A549 (cell line): Measurements from ENCODE around the gene FRMD8. TPM values are rescaled to one million over a fixed set of nuclear protein-coding genes. Genes with fewer than 3 reads are reported as not detected.

ENCODE experiments used
- ATAC-seq, 2 experiments: fragments of 200-7000 bp in 1 of 2; fragments of >200 bp in 1 of 2; cut with Nextera tagmentation in 1 of 2; cut with Tn5 transposase in 1 of 2; 3 replicates each; pipeline versions ENCODE4 v1.8.0 to v1.9.1; 2018 to 2020; ENCODE audit warnings: mild to moderate bottlenecking in 1 of 2, moderate library complexity in 1 of 2
- CTCF ChIA-PET: fragments of 300-600 bp; sonication (Branson Sonifier 250); formaldehyde crosslinking; extraction: SDS; loops from one replicate; lab custom pipeline; 2021; ENCODE audit warnings: antibody characterized with exemption, inconsistent platforms; lab: Yijun Ruan, JAX
- POLR2A ChIA-PET: fragments of 350-600 bp; formaldehyde crosslinking; extraction: SDS; loops from one replicate; lab custom pipeline; 2021; ENCODE audit warnings: antibody characterized with exemption, inconsistent platforms; lab: Yijun Ruan, JAX
- DNase-seq, 2 experiments: peaks; one replicate each; pipeline versions ENCODE4 v3.0.0 to v3.0.0-alpha.2; 2011 to 2016; ENCODE audit warnings: low read depth in 1 of 2, low spot score in 1 of 2
- FAIRE-seq: peaks from 2 replicates; lab custom pipeline; 2011; peaks lifted over from hg19 to GRCh38; lab: Jason Lieb, UNC
- H3K27ac ChIP-seq, 2 experiments: fragments of >200 bp; sonication (Bioruptor Twin); formaldehyde crosslinking; 3 replicates each; pipeline ENCODE4 v1.5.1; 2016 to 2017
- H3K4me1 ChIP-seq: fragments of >200 bp; sonication (Bioruptor Twin); formaldehyde crosslinking; 3 replicates; pipeline ENCODE4 v1.6.1; 2016
- H3K4me2 ChIP-seq: fragments of >200 bp; sonication (Bioruptor Twin); formaldehyde crosslinking; 3 replicates; pipeline ENCODE4 v1.6.1; 2016
- H3K4me3 ChIP-seq: fragments of >200 bp; sonication (Bioruptor Twin); formaldehyde crosslinking; 3 replicates; pipeline ENCODE4 v1.5.1; 2016
- H3K9me3 ChIP-seq: fragments of >200 bp; sonication (Bioruptor Twin); formaldehyde crosslinking; 3 replicates; pipeline ENCODE4 v1.6.1; 2016
- CBX2 ChIP-seq: fragments of 200-600 bp; sonication (generic); IDR thresholded peaks from 2 replicates; pipeline ENCODE4 v1.6.1; 2016; ENCODE audit warnings: low read depth, mild to moderate bottlenecking, borderline replicate concordance
- CBX8 ChIP-seq: fragments of 200-600 bp; sonication (generic); IDR thresholded peaks from 2 replicates; pipeline ENCODE4 v1.6.1; 2016
- CEBPB ChIP-seq, 2 experiments: fragments of >200 bp in 1 of 2; sonication (Bioruptor Twin) in 1 of 2; formaldehyde crosslinking in 1 of 2; IDR thresholded peaks; 2 replicates each; pipeline ENCODE4 v1.6.1; 2012 to 2016
- CHD2 ChIP-seq: fragments of 150-350 bp; IDR thresholded peaks from 2 replicates; pipeline ENCODE4 v1.6.1; 2014; ENCODE audit warnings: low read length; ENCODE audit not compliant: partially characterized antibody
- CHD4 ChIP-seq: fragments of 200-600 bp; sonication (generic); IDR thresholded peaks from 2 replicates; pipeline ENCODE4 v1.6.1; 2016; ENCODE audit warnings: antibody characterized with exemption, mild to moderate bottlenecking, borderline replicate concordance
- EHMT2 ChIP-seq: fragments of 200-600 bp; sonication (generic); IDR thresholded peaks from 2 replicates; pipeline ENCODE4 v1.6.1; 2016; ENCODE audit warnings: antibody characterized with exemption, low read depth, mild to moderate bottlenecking, moderate library complexity
- ELK1 ChIP-seq: fragments of 150-350 bp; IDR thresholded peaks from 2 replicates; pipeline ENCODE4 v1.6.1; 2014; ENCODE audit warnings: low read depth, mild to moderate bottlenecking, low read length
- ESRRA ChIP-seq: fragments of 150-350 bp; IDR thresholded peaks from 2 replicates; pipeline ENCODE4 v1.6.1; 2014; ENCODE audit warnings: mild to moderate bottlenecking, low read length, borderline replicate concordance
- FOSB ChIP-seq: fragments of 250-450 bp; sonication (Bioruptor Pico); IDR thresholded peaks from 2 replicates; pipeline ENCODE4 v1.5.0; 2020; ENCODE audit warnings: mild to moderate bottlenecking, moderate library complexity
- FOSL2 ChIP-seq, 2 experiments: fragments of 450-650 bp in 1 of 2; fragments of >200 bp in 1 of 2; sonication (Bioruptor Twin) in 1 of 2; formaldehyde crosslinking; IDR thresholded peaks; 2 replicates each; pipeline versions ENCODE4 v1.5.0 to v1.6.1; 2016 to 2020; ENCODE audit warnings: mild to moderate bottlenecking in 1 of 2, moderate library complexity in 1 of 2
- HEYL ChIP-seq: fragments of 250-450 bp; sonication (Bioruptor Pico); IDR thresholded peaks from 2 replicates; pipeline ENCODE4 v1.8.0; 2021; ENCODE audit warnings: mild to moderate bottlenecking, moderate library complexity
- HOXB5 ChIP-seq: fragments of 250-450 bp; sonication (Bioruptor Pico); IDR thresholded peaks from 2 replicates; pipeline ENCODE4 v1.5.0; 2020; ENCODE audit warnings: mild to moderate bottlenecking, moderate library complexity
- JUN ChIP-seq, 2 experiments: fragments of >200 bp; sonication (Bioruptor Twin); formaldehyde crosslinking; IDR thresholded peaks; 2 replicates in 1 of 2; 3 replicates in 1 of 2; pipeline ENCODE4 v1.6.1; 2016 to 2017
- KDM1A ChIP-seq: fragments of 200-600 bp; sonication (generic); IDR thresholded peaks from 2 replicates; pipeline ENCODE4 v1.6.1; 2016; ENCODE audit warnings: low read depth, mild to moderate bottlenecking
- MAZ ChIP-seq: fragments of 150-350 bp; IDR thresholded peaks from 2 replicates; pipeline ENCODE4 v1.6.1; 2014; ENCODE audit warnings: antibody characterized with exemption, low read depth, low read length, borderline replicate concordance
- MYC ChIP-seq: IDR thresholded peaks from 2 replicates; pipeline ENCODE4 v1.6.1; 2012; ENCODE audit warnings: mild to moderate bottlenecking, inconsistent platforms, low read length, improper control_type of control experiment, borderline replicate concordance
- NR3C1 ChIP-seq: fragments of >200 bp; sonication (Bioruptor Twin); formaldehyde crosslinking; IDR thresholded peaks from 3 replicates; pipeline ENCODE4 v1.6.1; 2017
- POLR2A ChIP-seq: IDR thresholded peaks from 2 replicates; pipeline ENCODE4 v1.6.1; 2012; ENCODE audit warnings: mild to moderate bottlenecking, low read length
- POLR2AphosphoS2 ChIP-seq: conservative IDR thresholded peaks from 2 replicates; pipeline ENCODE4 v1.6.1; 2012; ENCODE audit warnings: low read length, improper control_type of control experiment, inconsistent platforms
- RAD21 ChIP-seq, 2 experiments: fragments of >200 bp in 1 of 2; sonication (Bioruptor Twin) in 1 of 2; formaldehyde crosslinking in 1 of 2; IDR thresholded peaks in 1 of 2; conservative IDR thresholded peaks in 1 of 2; 2 replicates in 1 of 2; 3 replicates in 1 of 2; pipeline ENCODE4 v1.6.1; 2012 to 2018; ENCODE audit warnings: inconsistent platforms in 1 of 2
- TP53 ChIP-seq: fragments of 250-450 bp; sonication (Bioruptor Pico); IDR thresholded peaks from 2 replicates; pipeline ENCODE4 v1.5.0; 2021; ENCODE audit warnings: mild to moderate bottlenecking, moderate library complexity
- ZNF302 ChIP-seq: fragments of 250-450 bp; sonication (Bioruptor Pico); IDR thresholded peaks from 2 replicates; pipeline ENCODE4 v1.9.0; 2021; ENCODE audit warnings: inconsistent platforms, mild to moderate bottlenecking, moderate library complexity
- ZSCAN20 ChIP-seq: fragments of 250-450 bp; sonication (Bioruptor Pico); IDR thresholded peaks from 2 replicates; pipeline ENCODE4 v1.8.0; 2022; ENCODE audit warnings: mild to moderate bottlenecking, moderate library complexity
- WGBS: methylation state at CpG from one replicate; pipeline ENCODE4 v1.1.6; 2017; ENCODE audit errors: missing lambda C conversion rate; 5-methylcytosine and 5-hydroxymethylcytosine counted together
- polyA plus RNA-seq, 4 experiments: library from polyadenylated mRNA; depleted of rRNA in 3 of 4; stranded (reverse); fragments of >200 nt; fragmentation: RNase III in 1 of 4; extraction: RNeasy Plus Mini Kit Qiagen cat#74134 plus additional on column Dnase treatment in 1 of 4; gene quantifications; 2 replicates in 3 of 4; 3 replicates in 1 of 4; pipeline ENCODE4 v1.2.3, GENCODE V29; 2011 to 2017
- TF ChIP-seq, protein P1 (sequence below): IDR thresholded peaks from 2 replicates; pipeline ENCODE4 v1.6.1; 2012; ENCODE audit warnings: low read depth, borderline replicate concordance
- TF ChIP-seq, protein P2 (sequence below): fragments of 250-450 bp; sonication (Bioruptor Pico); IDR thresholded peaks from 2 replicates; pipeline ENCODE4 v1.5.0; 2020; ENCODE audit warnings: low read depth, mild to moderate bottlenecking, moderate library complexity
- TF ChIP-seq, protein P3 (sequence below): IDR thresholded peaks from 2 replicates; pipeline ENCODE4 v1.6.1; 2012

The FRMD8 gene
- polyA plus RNA-seq, 2 of the 4 experiments (the other 2 are of a cell fraction) = 12.9 to 20.0 TPM

DNA sequence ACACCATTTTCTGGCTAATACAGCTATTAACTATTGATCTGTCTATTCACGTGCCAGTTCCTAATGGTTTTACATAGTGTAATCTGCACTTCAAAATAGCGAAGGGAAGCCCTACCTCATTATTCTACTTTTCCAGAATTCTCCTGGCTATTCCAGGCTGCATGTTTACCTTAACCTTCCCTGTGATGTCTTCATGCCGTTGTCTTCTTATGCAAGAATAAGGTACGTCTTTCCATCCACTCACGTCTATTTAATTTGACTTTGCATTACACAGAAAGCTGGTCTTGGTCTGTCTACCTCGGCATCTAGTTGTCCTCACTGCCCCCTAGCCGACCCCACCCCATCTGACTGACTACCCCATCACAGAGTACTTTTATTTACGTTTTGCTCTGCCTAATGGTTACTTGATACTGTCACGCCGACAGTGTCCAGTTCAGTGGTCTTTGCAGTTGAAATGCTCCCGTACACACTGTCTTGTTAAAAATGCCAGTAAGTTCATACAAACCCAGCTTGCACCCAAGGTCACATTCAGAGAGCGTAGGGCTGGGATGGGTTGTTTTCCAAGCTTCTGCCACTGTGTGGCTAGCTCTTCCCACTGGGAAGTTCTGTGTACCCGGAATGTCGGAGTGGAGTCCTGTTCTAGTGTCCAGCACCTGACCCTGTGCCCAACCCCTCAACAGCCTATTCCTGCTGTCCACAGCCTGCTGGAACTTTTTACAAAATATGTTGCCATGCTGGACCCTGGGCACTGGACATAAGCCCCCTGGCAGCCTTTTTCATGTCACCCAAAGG is 51.2 kb downstream of the FRMD8 start:
- CTCF ChIA-PET = interaction anchor here (0.6 to 3.4 kb wide), 13 partner anchors 11 to 108 kb away, joined by 3 to 13 read pairs (median 4); partner anchors contain the start of gene MALAT1
- peak in 1 of 2 experiments; percentile 41 for DNase-seq
- no peak for FAIRE-seq
- Histone ChIP-seq H3K4me2 (peak overlapping the region; percentile 30), H3K27ac (peak overlapping the region; percentile 13 to 73; a peak in 4 of 6 replicates), H3K9me3 (no peaks in the 10 kb centered on the region), H3K4me1 (peaks cover 96% of the 10 kb centered on the region), H3K4me3 (no peak overlapping the region)
- 56% methylated on average over 14 of the region's 14 CpGs for WGBS
- ATAC-seq = peak in 1 of 2 experiments; percentile 2; a peak in 3 of 6 replicates
- POLR2A ChIA-PET = interaction anchor here (0.6 to 3.3 kb wide), 12 partner anchors 8 to 162 kb away, joined by 3 to 19 read pairs (median 5); partner anchors contain the start of gene NEAT1
- TF ChIP-seq HOXB5 (CRISPR knock-in tag) (no peak), FOSL2 (IDR thresholded peaks at IDR 0.05) (no peak), FOSL2 (CRISPR knock-in tag; IDR thresholded peaks at IDR 0.05) (no peak), MAZ (no peak), HEYL (no peak), CEBPB (IDR thresholded peaks at IDR 0.05) (peak in 1 of 2 experiments; percentile 33; a peak in 1 of 4 replicates), MYC (no peak), TP53 (CRISPR knock-in tag) (0 out of 2 replicates have a peak, but pooled peaks have one; percentile 79), NR3C1 (no peak), EHMT2 (no peak), CBX2 (no peak), POLR2A (no peak), ESRRA (no peak), KDM1A (no peak), ELK1 (no peak), CBX8 (no peak), ZNF302 (CRISPR knock-in tag) (no peak), FOSB (CRISPR knock-in tag) (no peak), ZSCAN20 (CRISPR knock-in tag) (no peak), POLR2AphosphoS2 (peak; percentile 88), RAD21 (conservative IDR thresholded peaks at IDR 0.05 in 1 of 2, IDR thresholded peaks at IDR 0.05 in 1 of 2) (no peak), CHD2 (no peak), CHD4 (no peak), JUN (IDR thresholded peaks at IDR 0.05) (0 out of 5 replicates have a peak, but pooled peaks have one; percentile 28 to 33)
- TF ChIP-seq, protein P1, sequence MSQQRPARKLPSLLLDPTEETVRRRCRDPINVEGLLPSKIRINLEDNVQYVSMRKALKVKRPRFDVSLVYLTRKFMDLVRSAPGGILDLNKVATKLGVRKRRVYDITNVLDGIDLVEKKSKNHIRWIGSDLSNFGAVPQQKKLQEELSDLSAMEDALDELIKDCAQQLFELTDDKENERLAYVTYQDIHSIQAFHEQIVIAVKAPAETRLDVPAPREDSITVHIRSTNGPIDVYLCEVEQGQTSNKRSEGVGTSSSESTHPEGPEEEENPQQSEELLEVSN = no peak
- TF ChIP-seq, protein P2, sequence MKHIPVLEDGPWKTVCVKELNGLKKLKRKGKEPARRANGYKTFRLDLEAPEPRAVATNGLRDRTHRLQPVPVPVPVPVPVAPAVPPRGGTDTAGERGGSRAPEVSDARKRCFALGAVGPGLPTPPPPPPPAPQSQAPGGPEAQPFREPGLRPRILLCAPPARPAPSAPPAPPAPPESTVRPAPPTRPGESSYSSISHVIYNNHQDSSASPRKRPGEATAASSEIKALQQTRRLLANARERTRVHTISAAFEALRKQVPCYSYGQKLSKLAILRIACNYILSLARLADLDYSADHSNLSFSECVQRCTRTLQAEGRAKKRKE (CRISPR knock-in tag) = no peak
- TF ChIP-seq, protein P3, sequence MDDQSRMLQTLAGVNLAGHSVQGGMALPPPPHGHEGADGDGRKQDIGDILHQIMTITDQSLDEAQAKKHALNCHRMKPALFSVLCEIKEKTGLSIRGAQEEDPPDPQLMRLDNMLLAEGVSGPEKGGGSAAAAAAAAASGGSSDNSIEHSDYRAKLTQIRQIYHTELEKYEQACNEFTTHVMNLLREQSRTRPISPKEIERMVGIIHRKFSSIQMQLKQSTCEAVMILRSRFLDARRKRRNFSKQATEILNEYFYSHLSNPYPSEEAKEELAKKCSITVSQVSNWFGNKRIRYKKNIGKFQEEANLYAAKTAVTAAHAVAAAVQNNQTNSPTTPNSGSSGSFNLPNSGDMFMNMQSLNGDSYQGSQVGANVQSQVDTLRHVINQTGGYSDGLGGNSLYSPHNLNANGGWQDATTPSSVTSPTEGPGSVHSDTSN = no peak
